Cardiac muscle cell (in vitro differentiated cells and primary cell): ENCODE data around the gene ZSWIM6. TPM values are rescaled to one million over a fixed set of nuclear protein-coding genes. Genes with fewer than 3 reads are reported as not detected.

Experiments used
- DNase-seq, 2 donors: peaks; one replicate each; pipeline versions ENCODE4 v3.0.0 to v3.0.0-alpha.2; 2010 to 2017; ENCODE audit warnings: low read depth in 1 of 2, low spot score in 1 of 2
- H3K27ac ChIP-seq: fragments of 200-600 bp; sonication (generic); 2 replicates; pipeline ENCODE4 v1.5.1; 2016
- H3K27me3 ChIP-seq: fragments of 200-600 bp; sonication (generic); 2 replicates; pipeline ENCODE4 v1.6.0; 2016; ENCODE audit warnings: control low read depth
- H3K36me3 ChIP-seq: fragments of 200-600 bp; sonication (generic); 2 replicates; pipeline ENCODE4 v1.5.1; 2016; ENCODE audit warnings: control low read depth
- H3K4me1 ChIP-seq: fragments of 200-600 bp; sonication (generic); 2 replicates; pipeline ENCODE4 v1.8.1; 2017; ENCODE audit warnings: low read depth, mild to moderate bottlenecking, mixed run types
- H3K4me3 ChIP-seq: fragments of 200-600 bp; sonication (generic); 2 replicates; pipeline ENCODE4 v1.5.1; 2016; ENCODE audit warnings: mild to moderate bottlenecking
- H3K9me3 ChIP-seq: fragments of 200-600 bp; sonication (generic); 2 replicates; pipeline ENCODE4 v1.5.1; 2017; ENCODE audit warnings: low read depth, mild to moderate bottlenecking, control low read depth
- CTCF ChIP-seq: IDR thresholded peaks from 2 replicates; pipeline ENCODE4 v1.5.1; 2012; ENCODE audit warnings: low read depth, mild to moderate bottlenecking, low read length
- polyA plus RNA-seq: library from polyadenylated mRNA; unstranded; fragments of >200 nt; fragmentation: Nextera tagmentation; extraction: Ambion mirVana; gene quantifications from 2 replicates; pipeline ENCODE4 v1.2.1, GENCODE V29; 2016
- total RNA-seq: library from RNA; depleted of rRNA; stranded (reverse); fragments of >200 nt; gene quantifications from 2 replicates; pipeline ENCODE4 v1.2.3, GENCODE V29; 2016

The ZSWIM6 gene
- total and polyA plus RNA-seq, 2 experiments from 2014 or later, result 3.4 to 8.3 TPM

- Histone ChIP-seq H3K4me1 (peaks cover 23% of the 10 kb centered on the region), H3K36me3 (no peaks in the 10 kb centered on the region), H3K27me3 (no peaks in the 10 kb centered on the region), H3K27ac (peak overlapping the region; percentile 48), H3K4me3 (peak overlapping the region; percentile 99), H3K9me3 (no peaks in the 10 kb centered on the region)
- DNase-seq, result peak; percentile 42 to 59
- no peak for TF ChIP-seq CTCF
Observed at GRCh38 chr5:61333321-61333953, 1.4 kb downstream of the ZSWIM6 start.

GRCh38 chr5:61333954-61334867, 2.2 kb downstream of the ZSWIM6 start:
- no peaks in the 10 kb centered on the region for H3K9me3 ChIP-seq
- peak overlapping the region; percentile 99 for H3K4me3 ChIP-seq
- H3K27me3 ChIP-seq, result no peaks in the 10 kb centered on the region
- no peak for TF ChIP-seq CTCF
- peaks cover 22% of the 10 kb centered on the region for H3K4me1 ChIP-seq
- no peak overlapping the region for H3K27ac ChIP-seq
- no peak for DNase-seq
- H3K36me3 ChIP-seq, result no peaks in the 10 kb centered on the region

- peak in 1 of 2 donors; percentile 81 for DNase-seq
- no peaks in the 10 kb centered on the region for H3K9me3 ChIP-seq
- no peaks in the 10 kb centered on the region for H3K27me3 ChIP-seq
- peaks cover 20% of the 10 kb centered on the region for H3K4me1 ChIP-seq
- peak overlapping the region; percentile 99 for H3K4me3 ChIP-seq
- H3K27ac ChIP-seq, result no peak overlapping the region
- no peak for TF ChIP-seq CTCF
- H3K36me3 ChIP-seq, result no peaks in the 10 kb centered on the region
Observed at GRCh38 chr5:61334868-61335615, 3.0 kb downstream of the ZSWIM6 start.

- Histone ChIP-seq H3K36me3 (no peaks in the 10 kb centered on the region), H3K9me3 (no peaks in the 10 kb centered on the region), H3K27me3 (no peaks in the 10 kb centered on the region), H3K4me1 (peaks cover 26% of the 10 kb centered on the region), H3K27ac (no peak overlapping the region), H3K4me3 (no peak overlapping the region)
- DNase-seq, result no peak
- TF ChIP-seq CTCF, result no peak
Observed at GRCh38 chr5:61339764-61340163, 7.7 kb downstream of the ZSWIM6 start.

GRCh38 chr5:61340775-61341361, 8.8 kb downstream of the ZSWIM6 start:
- no peak for TF ChIP-seq CTCF
- H3K27me3 ChIP-seq, result no peaks in the 10 kb centered on the region
- H3K27ac ChIP-seq, result no peak overlapping the region
- H3K36me3 ChIP-seq, result no peaks in the 10 kb centered on the region
- H3K9me3 ChIP-seq, result no peaks in the 10 kb centered on the region
- H3K4me1 ChIP-seq, result peaks cover 25% of the 10 kb centered on the region
- no peak for DNase-seq
- H3K4me3 ChIP-seq, result no peak overlapping the region
